DMS53 treated with DMSO at 0.1 percent for 48 hours (cell line): ENCODE data around the gene ITPR1.

Experiments used
- DNase-seq: peaks from one replicate; lab custom pipeline; 2025; ENCODE audit not compliant: unreplicated experiment; lab: John Stamatoyannopoulos, UW

ITPR1 gene

DNA sequence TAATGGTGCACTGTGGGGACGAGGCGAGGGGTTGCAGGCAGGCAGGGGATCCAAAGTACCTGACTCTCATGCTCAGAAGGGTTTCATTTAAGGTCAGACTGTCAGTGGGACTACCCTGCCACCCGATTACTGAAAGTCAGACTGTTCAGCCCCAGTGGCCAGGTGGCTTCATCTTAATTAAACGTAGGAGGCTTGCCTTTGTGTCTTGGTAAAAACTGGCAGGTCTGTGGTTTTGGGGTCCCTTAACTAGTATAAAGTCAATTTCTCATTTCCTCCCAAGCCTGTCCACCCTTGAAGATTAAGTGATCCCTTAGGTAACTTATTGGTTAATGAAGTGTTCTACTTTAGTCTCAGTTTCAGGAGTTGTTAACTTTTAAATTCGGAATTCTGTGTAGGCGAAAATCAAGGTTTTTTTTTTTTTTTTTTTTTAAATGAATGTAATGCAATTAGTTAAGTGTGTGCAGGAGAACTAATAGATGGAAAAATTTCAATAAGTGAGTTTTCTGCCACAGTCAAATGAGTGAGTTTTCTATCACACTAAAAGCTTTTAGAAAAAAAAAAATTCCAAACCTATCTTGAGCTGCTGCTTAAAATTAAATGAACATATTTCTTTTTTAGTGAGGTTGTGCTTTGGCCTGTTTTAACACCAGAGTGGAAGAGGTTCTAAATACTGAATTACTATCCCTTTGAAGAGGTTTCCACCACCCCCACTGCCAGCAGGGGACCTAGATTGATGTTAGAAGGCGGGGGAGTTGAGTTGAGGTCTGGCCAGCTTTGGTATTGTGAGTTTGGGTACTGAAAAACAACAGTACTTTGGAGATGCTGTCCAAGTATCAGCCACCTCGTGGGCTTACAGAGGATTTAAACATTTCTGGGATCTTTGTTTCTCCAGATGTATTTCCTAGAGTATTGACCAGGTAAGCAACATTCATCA lies 15.2 kb downstream of the ITPR1 start:
- no peak for DNase-seq

DNA sequence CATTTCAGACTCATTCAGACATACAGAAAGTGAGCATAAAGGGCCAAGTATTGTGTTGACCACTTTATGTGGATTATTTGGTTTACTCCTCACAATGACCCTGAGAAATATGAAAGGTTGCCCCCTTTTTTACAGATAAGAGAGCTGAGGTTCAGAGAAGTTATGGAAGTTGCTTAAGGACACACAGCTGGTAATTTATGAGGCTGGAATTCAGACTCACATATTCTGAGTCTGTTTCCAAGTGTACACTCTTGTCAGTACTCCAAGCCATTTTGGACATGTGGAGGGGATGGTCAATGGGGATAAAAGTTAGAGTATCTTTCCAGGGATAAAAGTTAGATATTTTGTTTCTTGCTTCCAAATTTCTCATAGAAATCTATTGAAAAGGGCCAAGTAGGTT lies 15.9 kb downstream of the ITPR1 start:
- no peak for DNase-seq

DNA sequence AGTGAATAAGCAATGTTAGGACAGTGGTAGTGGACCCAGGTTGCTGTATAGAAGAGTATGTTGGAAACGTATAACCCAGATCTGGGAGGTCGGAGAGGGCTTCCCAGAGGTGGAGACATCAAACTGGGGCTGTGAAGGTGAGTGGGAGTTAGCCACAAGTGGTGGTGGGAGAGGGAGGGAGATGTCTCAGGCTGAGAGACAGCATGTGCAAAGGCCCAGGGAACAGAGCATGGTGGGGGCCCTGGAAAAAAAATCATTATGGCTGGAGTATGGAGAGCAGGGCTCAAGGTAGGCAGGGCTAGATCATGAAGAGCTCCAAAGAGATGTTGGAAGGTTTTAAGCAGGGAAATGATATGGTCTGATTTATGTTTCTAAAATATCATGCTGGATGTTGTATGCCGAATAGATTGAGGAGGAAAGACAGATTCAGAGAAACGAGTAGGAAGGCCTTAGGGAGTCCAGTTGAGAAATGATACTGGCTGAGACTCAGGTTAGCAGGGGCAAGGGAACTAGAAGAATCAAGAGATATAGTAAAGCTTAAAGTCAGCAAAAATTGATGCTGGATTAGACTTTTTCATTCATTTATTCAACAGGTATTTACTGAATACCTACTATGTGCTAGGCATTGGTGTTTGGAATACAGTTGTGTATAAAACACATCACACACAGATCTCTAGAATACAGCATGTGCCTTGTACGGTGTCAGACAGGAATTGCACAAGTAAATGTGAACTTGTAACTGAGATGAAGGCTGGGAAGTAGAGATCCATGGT lies 17.0 kb downstream of the ITPR1 start:
- no peak for DNase-seq

DNA sequence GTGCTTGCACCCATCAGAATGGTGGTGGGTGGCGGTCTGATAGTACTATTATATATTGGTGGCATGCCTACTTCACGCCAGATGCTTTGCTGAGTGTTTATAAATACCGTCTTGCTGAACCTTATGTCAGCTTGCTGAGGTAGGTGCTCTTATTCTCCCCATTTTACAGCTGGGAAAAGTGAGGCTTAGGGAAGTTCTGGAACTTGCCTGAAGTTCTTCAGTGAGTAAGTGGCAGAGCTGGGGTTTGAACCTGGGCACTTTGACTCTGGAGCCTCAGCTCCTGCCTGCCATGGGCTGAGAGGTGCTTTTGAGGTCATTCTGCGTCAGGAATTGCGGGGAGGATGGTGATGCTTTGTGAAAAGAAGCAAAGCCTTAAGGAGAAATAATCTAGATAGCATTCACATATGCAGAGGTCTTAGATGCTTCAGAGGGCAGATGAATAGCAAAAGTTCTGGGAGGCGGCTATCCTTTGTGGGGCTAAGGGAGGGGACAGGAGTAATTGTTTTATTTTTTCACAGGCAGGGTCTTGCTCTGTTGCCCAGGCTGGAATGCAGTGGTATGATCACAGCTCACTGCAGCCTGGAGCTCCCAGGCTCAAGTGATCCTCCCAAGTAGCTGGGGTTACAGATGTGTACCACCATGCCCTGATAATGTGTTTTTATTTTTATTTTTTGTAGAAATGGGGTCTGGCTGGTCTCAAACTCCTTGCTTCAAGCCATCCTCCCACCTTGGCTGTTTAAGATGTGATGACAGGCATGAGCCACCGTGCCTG lies 18.5 kb downstream of the ITPR1 start:
- DNase-seq, result no peak

DNA sequence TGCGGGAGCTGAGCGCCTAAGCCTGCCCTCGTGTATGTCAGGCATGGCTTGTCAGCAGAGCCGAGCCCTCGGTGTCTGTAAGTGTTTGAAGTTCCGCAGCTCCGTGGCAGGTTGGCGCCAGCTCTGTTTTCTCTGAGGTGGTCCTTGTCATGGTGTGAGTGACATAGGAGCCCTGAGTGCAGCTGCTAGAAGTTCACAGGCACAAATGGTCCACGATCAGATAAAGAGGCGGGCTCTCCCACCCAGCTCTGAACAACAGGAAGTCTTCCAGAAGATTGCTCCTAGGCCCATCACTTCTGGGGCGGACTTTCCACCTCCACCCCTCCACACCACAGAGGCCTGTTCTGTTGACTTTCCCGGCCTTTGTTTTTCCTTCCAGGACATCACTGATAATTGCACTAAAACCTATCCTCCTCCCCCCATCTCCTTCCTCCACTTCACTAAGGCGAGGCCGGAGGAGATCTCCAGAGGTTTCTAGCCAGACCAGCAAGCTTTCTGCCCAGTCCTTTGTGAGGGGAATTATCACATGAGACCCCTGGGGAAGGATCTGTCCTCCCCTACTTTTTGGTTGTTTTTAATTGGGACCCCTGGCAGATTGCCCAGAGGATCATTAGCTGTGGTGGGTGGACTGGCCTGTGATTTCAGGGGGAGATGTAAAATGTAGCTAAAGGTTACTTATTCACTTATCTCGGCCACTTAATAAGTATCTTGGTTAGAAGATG lies 19.9 kb downstream of the ITPR1 start:
- DNase-seq, result no peak

DNA sequence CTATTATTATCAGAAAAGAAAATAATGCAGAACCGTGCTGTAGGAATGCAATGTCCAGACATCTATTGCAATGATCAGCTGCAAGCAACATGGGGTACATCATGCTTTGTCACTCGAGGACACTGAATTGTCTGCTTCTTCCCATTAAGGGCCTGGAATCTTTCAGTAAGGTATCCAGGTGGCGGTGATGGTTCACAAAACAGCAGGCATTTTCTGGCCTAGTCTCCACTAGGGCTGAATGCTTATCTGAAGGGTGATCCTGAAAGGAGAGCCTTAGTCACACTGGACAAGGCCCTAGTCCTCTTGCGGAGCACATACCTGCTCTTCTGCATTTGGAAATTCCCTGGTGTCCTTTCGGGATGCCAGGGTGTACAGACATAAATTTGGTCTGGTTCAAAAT lies 21.2 kb downstream of the ITPR1 start:
- no peak for DNase-seq

DNA sequence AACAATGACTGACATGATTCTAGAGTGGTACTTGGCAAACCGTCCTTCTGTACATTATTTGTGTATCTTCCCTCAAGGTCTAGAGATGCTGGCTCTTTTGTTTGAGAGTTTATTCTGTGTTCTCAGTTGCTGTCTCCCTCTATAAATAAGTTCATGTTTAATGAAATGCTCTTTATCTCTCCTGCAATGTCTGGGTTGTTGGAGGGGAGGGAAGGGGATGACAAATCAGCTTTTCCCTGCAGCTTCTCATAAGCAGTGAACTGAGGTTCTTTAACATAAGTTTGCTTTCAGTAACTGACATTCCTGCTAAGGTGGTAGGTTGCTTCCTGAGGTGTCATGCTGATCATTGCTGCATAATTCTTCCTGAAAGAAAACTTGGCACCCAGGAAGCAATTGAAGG lies 21.8 kb downstream of the ITPR1 start:
- no peak for DNase-seq

DNA sequence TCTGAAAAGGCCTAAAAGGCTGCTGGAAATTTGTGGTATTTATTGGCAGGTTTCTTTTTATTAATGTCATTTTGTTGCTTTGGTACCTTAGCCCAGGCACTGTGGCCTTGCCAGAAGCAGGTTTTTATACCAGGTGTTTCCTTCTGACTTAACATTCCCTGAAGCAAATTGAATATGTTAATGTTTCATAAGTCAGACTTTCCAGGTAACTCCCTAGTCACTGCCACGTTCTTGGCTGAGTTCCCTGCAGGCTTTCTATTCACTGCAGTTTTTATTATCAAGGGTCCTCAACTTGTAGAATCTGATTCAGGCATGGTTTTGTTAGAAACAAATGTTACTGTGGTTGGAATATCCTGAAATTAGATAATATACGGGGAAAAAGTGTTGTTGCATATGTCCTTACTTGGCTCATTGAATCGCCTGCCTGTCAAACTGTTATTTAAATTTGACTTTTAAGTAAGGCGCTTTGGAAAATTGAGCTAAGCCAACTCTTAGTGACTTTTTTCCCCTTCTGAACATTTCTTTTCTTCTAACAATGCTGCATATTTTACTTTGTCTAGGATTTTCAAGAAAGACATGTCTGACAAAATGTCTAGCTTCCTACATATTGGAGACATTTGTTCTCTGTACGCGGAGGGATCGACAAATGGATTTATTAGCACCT lies 22.9 kb downstream of the ITPR1 start:
- no peak for DNase-seq

DNA sequence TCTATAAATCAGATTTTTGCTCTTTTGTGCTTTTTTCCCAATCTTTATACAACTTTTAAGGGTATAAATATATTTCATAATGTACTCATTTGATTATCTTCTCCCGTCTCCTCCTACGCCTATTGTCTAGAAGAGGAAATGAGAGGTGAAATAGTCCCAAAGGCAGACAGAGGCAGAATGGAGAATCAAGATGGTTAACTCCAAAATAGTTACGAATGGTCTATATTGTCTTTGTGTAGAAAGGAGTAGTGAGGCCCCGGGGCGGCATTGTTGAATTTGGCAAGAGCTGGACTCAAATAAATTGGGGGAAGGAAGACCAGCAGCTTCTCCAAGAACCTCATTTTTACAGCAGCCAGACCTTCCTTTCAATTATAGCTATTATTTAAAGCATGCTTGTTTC lies 23.9 kb downstream of the ITPR1 start:
- DNase-seq, result no peak

DNA sequence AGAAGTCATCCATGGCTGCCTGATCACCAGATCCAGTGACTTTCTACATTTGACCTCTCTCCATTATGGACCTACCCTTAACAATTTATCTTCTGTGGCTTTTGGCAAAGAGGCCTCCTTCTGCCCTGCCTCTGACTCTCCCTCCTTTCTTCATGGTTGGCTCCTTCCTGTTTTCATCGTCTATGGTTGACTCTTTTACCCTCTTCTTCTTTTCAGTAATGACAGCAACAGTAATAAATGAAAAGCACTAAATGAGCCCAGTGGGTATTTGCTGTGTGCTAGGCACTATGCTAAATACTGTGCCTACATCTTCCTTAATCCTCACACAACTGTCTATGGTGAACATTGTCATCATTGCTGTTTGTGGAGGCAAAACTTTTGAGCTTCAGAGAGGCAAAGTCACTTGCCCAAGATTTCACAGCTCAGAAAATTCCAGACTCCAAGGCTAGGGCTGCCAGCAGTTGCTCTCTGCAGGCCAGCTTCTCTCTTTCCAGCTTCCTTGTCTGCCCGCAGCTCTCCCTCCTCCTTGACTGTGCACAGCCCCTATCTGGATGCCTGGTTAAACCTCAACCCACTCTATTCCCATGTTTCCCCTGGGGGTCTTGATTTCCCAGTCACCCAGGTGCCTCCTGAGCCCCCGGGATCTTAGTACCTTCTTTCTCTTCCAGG lies 24.6 kb downstream of the ITPR1 start:
- DNase-seq, result no peak

DNA sequence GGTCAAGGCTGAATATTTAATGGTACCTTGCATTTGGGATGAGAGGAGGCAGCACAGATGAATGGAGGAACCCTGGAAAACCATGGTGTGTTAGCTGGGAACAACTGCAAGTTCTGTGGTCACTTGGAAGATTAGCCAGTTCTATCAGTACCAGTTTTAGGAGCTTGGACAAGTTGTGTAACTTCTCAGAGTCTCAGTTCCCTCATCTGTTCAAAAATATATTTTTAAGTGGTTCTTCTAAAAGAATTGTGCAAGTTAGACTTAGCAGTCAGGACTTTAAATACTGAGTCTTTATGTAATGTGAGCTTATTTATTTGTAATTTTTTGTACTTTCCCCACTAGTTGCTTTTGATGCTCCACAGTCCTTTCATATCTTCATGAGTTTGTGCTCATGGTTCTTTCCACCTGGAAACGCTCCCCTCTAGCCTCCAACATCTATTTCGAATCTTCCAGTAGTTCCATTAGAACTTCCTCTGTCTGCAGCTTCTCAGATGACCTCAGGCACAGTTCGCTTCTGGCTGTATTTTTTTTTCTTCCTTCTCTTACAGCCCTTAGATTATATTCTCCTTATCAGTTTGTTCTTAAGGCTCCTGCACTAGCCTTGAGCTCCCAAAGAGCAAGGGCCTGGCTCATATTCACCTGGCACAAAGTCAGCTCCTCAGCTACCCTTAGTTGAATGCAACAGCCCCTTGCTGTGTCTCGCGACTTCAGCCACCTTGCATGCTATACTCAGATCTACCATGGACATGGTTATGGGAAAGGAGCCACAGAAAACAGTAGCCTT lies 27.1 kb downstream of the ITPR1 start:
- no peak for DNase-seq

DNA sequence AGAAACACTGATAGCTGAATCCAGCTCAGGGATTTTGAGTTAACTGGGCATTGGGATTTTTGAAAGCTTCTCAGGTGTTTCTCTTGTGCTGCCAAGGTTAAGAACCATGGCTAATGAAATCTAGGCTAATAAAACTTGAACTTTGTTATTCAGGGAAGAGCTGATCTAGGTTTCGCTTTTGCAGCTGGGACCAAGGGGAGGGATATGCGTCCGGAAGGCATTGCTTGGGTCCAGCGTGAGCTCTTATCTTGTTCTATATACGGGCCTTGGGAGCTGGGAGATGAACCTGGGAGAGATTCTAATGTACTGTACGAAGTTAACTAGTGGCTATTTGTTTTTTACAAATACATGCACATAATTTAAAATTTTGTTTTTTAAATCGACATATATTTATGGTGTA lies 29.8 kb downstream of the ITPR1 start:
- no peak for DNase-seq

DNA sequence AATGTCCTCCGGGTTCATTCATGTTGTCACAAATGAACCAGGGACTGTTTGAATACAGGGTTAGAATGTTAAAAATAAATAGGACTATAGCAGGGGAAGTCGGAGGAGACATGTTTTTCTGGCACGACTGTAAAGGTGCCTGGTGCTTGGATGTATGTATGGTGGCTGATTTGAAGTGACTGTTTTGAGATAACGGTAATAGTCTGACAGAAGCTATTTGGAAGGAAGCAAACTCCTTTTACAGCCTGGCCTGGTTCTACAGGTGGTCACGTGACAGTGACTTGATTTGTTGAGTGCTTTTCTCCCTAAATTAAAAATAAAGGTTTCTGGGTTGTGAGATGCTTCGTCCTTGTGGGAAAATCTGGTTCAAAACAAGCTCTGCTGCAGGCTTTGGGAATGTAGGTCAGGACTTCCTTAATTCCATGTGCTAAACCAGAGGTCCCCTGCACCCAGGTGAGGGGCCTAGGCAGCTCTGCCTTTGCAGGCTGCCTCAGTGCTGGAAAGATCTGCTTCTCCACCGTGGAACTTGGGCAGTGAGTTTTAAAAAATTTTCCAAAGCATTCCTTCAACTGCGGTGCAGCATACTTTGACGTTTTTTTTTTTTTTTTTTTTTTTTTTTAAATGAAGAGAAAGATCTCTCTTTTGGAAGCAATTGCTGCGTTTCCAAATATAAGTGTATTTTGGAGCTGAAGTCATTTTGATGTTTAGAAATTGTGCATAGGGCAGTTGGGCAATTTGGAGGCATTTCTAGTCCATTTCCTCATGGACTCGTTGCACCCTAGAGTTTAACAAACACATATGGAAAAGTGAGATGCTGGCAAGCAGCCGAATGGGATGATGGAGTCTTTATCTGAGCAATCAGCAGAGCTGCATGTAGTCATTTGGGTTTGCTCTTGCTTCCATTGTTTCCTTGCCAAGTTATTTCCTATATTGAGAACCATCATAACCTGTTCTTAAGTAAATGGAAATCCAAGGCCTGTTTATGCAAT lies 30.9 kb downstream of the ITPR1 start:
- DNase-seq, result no peak

DNA sequence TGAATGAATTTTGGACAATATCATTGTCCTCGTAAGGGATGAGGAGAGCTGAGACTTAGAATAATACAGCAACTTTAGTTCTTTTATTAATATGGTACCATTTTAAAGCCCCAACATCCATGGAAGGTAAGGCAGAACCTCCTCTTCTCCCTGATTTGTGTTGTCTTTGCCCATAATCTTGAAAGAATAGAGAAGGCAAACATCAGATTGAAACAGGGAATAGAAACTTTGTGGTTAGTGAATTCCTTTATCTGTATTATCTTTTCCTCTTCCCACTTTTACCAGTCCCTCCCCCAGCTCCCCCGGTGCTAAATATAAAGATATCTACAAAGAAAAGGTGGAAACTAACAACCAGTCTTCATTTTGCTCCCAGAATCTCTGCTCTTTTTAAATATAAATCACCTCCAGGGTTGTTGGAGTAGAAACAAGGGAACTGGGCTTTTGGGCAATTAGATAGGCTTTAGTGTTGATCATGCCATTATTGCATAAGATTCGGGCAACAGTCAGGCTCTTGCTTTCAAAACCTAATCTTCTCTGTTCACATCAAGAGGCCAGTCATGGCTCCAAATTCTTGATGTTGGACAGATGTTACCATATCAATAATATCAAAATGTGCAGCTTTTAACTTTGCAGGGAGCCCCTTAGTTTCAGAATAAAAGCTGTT lies 32.5 kb downstream of the ITPR1 start:
- no peak for DNase-seq

DNA sequence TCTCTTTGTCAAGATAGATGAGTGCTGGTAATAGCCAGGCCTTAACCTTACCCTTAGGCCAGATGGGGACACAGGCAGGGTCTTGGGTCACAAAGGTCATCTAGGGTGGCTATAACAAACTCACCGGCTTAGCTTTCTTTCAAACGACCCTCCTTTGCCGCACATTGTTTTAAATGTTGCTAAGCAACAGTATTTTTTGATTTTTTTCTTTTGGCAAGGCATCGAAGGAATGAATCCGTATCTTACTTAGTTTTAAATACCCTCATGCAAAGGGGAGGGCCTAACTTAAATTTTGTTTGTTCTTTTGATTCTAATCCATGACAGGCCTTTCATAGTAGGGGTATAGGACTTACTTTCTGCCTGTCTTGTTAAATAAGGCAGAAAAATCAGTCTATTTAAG lies 35.2 kb downstream of the ITPR1 start:
- no peak for DNase-seq

DNA sequence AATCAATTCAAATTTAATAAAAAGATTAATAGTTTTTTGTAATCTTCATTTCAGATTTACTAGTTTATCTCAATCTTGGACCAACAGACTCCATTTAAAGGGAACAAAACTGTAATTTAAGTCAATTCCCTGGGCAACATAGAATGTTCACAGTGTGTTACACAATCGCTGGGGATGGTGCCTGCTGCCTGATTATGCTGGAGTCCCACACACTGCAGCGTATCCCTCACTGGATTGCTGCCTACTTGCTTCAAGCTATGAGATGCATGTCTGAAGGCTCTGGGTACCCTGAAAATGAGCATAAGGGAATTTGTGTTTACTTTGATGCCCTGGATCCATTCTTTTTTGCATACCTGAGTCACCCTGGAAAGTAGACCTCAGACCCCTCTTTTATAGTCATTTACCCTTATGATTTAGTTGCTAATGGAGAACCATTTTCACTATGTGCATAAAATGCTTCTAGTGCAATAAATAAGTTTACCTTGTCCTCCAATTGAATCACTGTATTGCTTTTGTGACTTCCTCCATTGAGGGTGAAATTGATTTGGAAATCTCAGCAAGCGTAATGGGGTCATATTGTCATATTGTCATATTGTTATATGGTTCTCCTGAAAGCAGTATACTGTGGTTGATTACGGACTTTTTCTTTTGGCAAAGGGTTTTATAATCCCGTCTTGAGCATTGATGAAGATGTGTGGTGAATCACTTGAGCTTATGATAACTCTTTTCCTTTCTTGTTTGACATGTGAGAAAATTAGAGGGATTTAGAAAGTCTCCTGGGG lies 35.9 kb downstream of the ITPR1 start:
- no peak for DNase-seq
